Measurements from ENCODE around the gene PCBP3.

PCBP3 gene

GRCh38 chr21:45825219-45825618, 181.7 kb downstream of the PCBP3 start:
- Histone ChIP-seq H3K4me3 (ENCODE audit: low read depth in 1 of 2, low read length in 2 of 2) (no peak overlapping the region), H3K4me1 (ENCODE audit: control insufficient read depth in 1 of 2, insufficient read depth in 2 of 2, low read length in 2 of 2) (peaks cover 3% of the 10 kb centered on the region in 2 donors), H3K27ac (ENCODE audit: low read depth, low read length) (no peak overlapping the region), H3K9ac (ENCODE audit: low read depth in 1 of 2, low read length in 2 of 2) (no peak overlapping the region), H3K27me3 (ENCODE audit: control insufficient read depth in 1 of 2, insufficient read depth in 2 of 2, low read length in 2 of 2) (peaks cover 0 to 7% of the 10 kb centered on the region in 2 donors), H3K9me3 (ENCODE audit: control insufficient read depth in 1 of 2, low read length in 2 of 2) (no peaks in the 10 kb centered on the region), H3K36me3 (ENCODE audit: control insufficient read depth in 1 of 2, insufficient read depth in 2 of 2, low read length in 2 of 2) (no peaks in the 10 kb centered on the region)

GRCh38 chr21:45826676-45827301, 183.3 kb downstream of the PCBP3 start:
- no peaks in the 10 kb centered on the region for H3K9me3 ChIP-seq (ENCODE audit: control insufficient read depth in 1 of 2, low read length in 2 of 2)
- no peak overlapping the region for H3K27ac ChIP-seq (ENCODE audit: low read depth, low read length)

DNA sequence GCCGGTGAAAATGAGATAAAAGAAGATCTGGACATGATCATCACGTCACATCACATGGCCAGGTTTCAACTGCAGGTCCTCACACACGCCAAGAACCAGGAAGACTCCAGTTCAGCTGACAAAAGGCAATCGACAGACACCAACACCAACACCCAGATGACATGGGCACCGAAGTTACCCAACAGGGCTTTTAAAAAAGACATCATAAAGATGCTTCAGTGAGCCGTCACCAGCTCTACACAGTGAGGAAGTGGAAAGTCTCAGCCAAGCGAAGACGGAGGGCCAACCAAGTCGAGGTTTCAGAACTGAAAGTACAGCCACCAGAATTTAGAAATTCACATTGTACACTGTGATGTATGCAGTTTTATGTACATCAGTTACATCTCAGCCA, 183.8 kb downstream of the PCBP3 start:
- Histone ChIP-seq H3K27ac (ENCODE audit: low read depth, low read length) (no peak overlapping the region), H3K27me3 (ENCODE audit: control insufficient read depth in 1 of 2, insufficient read depth in 2 of 2, low read length in 2 of 2) (peaks cover 0 to 3% of the 10 kb centered on the region in 2 donors), H3K9me3 (ENCODE audit: control insufficient read depth in 1 of 2, low read length in 2 of 2) (no peaks in the 10 kb centered on the region), H3K4me3 (ENCODE audit: low read depth in 1 of 2, low read length in 2 of 2) (no peak overlapping the region), H3K4me1 (ENCODE audit: control insufficient read depth in 1 of 2, insufficient read depth in 2 of 2, low read length in 2 of 2) (peaks cover 9 to 14% of the 10 kb centered on the region in 2 donors), H3K36me3 (ENCODE audit: control insufficient read depth in 1 of 2, insufficient read depth in 2 of 2, low read length in 2 of 2) (no peaks in the 10 kb centered on the region), H3K9ac (ENCODE audit: low read depth in 1 of 2, low read length in 2 of 2) (no peak overlapping the region)

More at GRCh38 chr21:45826676-45827301, 183.3 kb downstream of the PCBP3 start:
- Histone ChIP-seq H3K9ac (ENCODE audit: low read depth in 1 of 2, low read length in 2 of 2) (no peak overlapping the region), H3K4me3 (ENCODE audit: low read depth in 1 of 2, low read length in 2 of 2) (no peak overlapping the region), H3K36me3 (ENCODE audit: control insufficient read depth in 1 of 2, insufficient read depth in 2 of 2, low read length in 2 of 2) (no peaks in the 10 kb centered on the region), H3K27me3 (ENCODE audit: control insufficient read depth in 1 of 2, insufficient read depth in 2 of 2, low read length in 2 of 2) (peaks cover 0 to 4% of the 10 kb centered on the region in 2 donors), H3K4me1 (ENCODE audit: control insufficient read depth in 1 of 2, insufficient read depth in 2 of 2, low read length in 2 of 2) (peaks cover 9 to 14% of the 10 kb centered on the region in 2 donors)

DNA sequence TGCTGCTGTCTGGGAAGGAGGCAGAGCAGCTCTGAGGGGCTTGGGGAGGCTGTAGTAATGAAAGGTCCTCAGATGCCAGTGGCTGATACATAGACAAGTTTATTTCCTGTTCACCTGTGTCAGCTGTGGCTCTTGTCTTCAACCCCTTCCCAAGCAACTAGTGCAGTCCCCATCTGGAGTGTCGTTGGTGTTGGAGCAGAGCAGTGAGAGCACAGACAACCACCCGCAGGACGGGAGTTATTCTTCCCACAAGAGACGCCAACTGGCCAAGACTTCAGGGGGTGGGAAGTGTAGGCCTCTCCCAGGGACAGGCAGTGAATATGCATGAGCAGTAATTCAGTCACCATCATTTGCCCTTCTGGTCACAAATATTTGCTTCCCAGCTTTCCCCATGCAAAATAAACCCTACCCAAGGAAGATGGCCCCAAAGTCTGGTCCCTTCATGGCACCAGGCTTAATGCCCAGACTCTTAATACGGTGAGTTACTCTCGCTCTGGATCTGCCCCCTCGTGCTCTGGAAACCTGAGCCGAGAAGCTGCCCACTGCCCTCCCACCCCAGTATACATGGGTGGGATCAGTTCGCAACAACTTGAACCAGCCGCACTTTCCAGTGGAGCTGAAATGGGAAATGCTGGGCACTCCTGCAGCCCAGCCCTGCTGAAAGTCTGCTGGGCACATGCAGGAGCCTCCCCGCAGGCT, 184.5 kb downstream of the PCBP3 start:
- H3K36me3 ChIP-seq (ENCODE audit: control insufficient read depth in 1 of 2, insufficient read depth in 2 of 2, low read length in 2 of 2): no peaks in the 10 kb centered on the region
- no peaks in the 10 kb centered on the region for H3K27me3 ChIP-seq (ENCODE audit: control insufficient read depth in 1 of 2, insufficient read depth in 2 of 2, low read length in 2 of 2)
- H3K27ac ChIP-seq (ENCODE audit: low read depth, low read length): no peak overlapping the region
- H3K9ac ChIP-seq (ENCODE audit: low read depth in 1 of 2, low read length in 2 of 2): no peak overlapping the region
- no peak overlapping the region for H3K4me3 ChIP-seq (ENCODE audit: low read depth in 1 of 2, low read length in 2 of 2)
- no peaks in the 10 kb centered on the region for H3K9me3 ChIP-seq (ENCODE audit: control insufficient read depth in 1 of 2, low read length in 2 of 2)
- H3K4me1 ChIP-seq (ENCODE audit: control insufficient read depth in 1 of 2, insufficient read depth in 2 of 2, low read length in 2 of 2): peaks cover 9 to 14% of the 10 kb centered on the region in 2 donors

DNA sequence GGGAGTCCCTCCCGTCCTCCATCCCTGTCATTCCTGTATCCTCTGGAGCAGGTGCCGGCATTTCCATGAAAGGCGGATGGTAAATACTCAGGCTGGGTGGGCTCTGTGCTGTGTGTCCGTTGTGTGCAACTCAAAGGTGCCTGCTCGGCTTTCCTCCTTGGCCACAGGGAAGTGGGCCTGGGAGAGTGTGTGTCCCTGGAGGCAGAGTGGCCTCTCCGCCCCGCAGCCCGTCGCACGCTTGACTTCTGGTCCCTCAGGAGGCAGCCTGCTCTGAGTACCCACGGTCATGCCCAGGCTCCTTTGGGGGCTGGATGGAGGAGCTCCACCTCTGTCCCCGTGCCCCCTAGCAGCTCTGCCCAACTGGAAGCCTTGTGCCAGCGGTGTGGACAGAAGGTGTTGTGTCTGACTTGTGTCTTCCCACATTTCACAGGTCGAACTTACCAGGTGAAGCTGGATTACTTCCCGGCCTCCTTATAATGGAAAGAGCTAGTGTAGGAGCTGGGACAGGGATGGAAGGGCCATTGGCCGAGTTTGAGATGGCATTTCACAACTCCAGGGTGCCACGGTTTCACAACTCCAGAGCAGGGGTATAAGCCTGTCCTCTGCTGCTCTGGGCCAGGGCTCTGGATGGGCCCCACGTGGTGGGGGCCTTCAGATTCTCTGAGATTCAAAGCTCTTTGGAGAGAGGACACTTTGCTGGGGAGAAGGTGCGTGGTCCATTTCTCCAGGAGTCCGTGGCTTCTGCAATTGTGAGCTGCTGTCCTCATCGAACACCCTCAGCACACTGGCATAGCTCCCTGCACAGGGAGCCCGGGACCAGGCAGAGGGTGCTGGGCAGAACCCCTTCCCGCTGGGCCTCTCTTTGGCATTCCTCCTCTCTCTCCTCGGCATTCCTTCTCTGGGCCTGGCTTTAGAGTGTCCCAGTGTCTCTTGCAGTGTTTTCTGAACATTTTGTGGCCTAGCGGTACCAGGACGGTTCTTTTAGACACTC, 185.3 kb downstream of the PCBP3 start:
- no peak overlapping the region for H3K9ac ChIP-seq (ENCODE audit: low read depth in 1 of 2, low read length in 2 of 2)
- no peak overlapping the region for H3K27ac ChIP-seq (ENCODE audit: low read depth, low read length)
- no peaks in the 10 kb centered on the region for H3K36me3 ChIP-seq (ENCODE audit: control insufficient read depth in 1 of 2, insufficient read depth in 2 of 2, low read length in 2 of 2)

DNA sequence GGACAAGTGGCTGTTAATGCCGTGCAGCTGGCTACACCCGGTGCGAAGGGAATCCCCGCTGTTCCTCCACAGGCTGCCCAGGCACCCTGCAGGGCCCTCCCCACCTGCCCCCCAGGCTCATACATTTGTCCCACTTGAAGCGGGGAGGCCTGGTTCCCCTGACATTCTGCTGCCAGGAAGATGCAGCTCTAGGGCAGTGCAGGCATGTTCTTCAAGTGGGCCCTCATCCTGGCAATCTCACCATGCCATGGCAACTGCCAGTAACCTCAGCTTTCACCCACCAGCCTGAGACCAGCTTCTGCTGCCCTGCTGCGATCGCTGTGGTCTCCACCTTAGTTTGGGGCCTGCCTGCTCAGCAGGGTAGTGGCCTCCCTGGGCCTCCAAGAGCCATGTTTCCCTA, 186.1 kb downstream of the PCBP3 start:
- no peaks in the 10 kb centered on the region for H3K36me3 ChIP-seq (ENCODE audit: control insufficient read depth in 1 of 2, insufficient read depth in 2 of 2, low read length in 2 of 2)
- no peak overlapping the region for H3K9ac ChIP-seq (ENCODE audit: low read depth in 1 of 2, low read length in 2 of 2)
- no peak overlapping the region for H3K4me3 ChIP-seq (ENCODE audit: low read depth in 1 of 2, low read length in 2 of 2)
- peaks cover 9 to 14% of the 10 kb centered on the region in 2 donors for H3K4me1 ChIP-seq (ENCODE audit: control insufficient read depth in 1 of 2, insufficient read depth in 2 of 2, low read length in 2 of 2)
- no peaks in the 10 kb centered on the region for H3K9me3 ChIP-seq (ENCODE audit: control insufficient read depth in 1 of 2, low read length in 2 of 2)
- H3K27ac ChIP-seq (ENCODE audit: low read depth, low read length): no peak overlapping the region
- no peaks in the 10 kb centered on the region for H3K27me3 ChIP-seq (ENCODE audit: control insufficient read depth in 1 of 2, insufficient read depth in 2 of 2, low read length in 2 of 2)

More for the DNA sequence above, 185.3 kb downstream of the PCBP3 start:
- Histone ChIP-seq H3K4me3 (ENCODE audit: low read depth in 1 of 2, low read length in 2 of 2) (no peak overlapping the region), H3K27me3 (ENCODE audit: control insufficient read depth in 1 of 2, insufficient read depth in 2 of 2, low read length in 2 of 2) (no peaks in the 10 kb centered on the region), H3K9me3 (ENCODE audit: control insufficient read depth in 1 of 2, low read length in 2 of 2) (no peaks in the 10 kb centered on the region), H3K4me1 (ENCODE audit: control insufficient read depth in 1 of 2, insufficient read depth in 2 of 2, low read length in 2 of 2) (peaks cover 9 to 14% of the 10 kb centered on the region in 2 donors)

DNA sequence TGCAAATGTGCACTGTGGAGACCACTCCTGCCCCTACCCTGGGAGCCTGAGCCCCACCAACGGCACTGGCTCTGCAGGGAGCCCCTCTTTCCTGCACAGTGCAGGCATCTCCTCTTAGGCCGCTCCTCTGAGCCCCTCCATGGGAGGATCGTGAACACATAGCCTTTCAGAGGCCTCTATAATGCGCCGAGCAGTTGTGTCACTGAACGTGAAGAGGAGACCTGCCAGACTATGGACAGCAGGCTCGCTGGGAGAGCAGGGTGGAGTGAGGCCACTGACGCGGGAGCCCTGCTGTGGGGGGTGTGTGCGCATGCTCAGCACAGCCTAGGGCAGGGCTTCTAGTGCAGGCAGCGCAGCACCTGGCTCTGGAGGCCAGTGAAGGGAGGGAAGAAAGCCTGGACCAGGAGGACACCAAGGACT, 186.7 kb downstream of the PCBP3 start:
- Histone ChIP-seq H3K4me1 (ENCODE audit: control insufficient read depth in 1 of 2, insufficient read depth in 2 of 2, low read length in 2 of 2) (peaks cover 9 to 14% of the 10 kb centered on the region in 2 donors), H3K9ac (ENCODE audit: low read depth in 1 of 2, low read length in 2 of 2) (no peak overlapping the region)

GRCh38 chr21:45830720-45831366, 187.3 kb downstream of the PCBP3 start:
- Histone ChIP-seq H3K4me1 (ENCODE audit: control insufficient read depth in 1 of 2, insufficient read depth in 2 of 2, low read length in 2 of 2) (peaks cover 9 to 14% of the 10 kb centered on the region in 2 donors), H3K9ac (ENCODE audit: low read depth in 1 of 2, low read length in 2 of 2) (no peak overlapping the region), H3K4me3 (ENCODE audit: low read depth in 1 of 2, low read length in 2 of 2) (peak overlapping the region in 1 of 2 donors; percentile 30), H3K9me3 (ENCODE audit: control insufficient read depth in 1 of 2, low read length in 2 of 2) (no peaks in the 10 kb centered on the region), H3K36me3 (ENCODE audit: control insufficient read depth in 1 of 2, insufficient read depth in 2 of 2, low read length in 2 of 2) (no peaks in the 10 kb centered on the region), H3K27me3 (ENCODE audit: control insufficient read depth in 1 of 2, insufficient read depth in 2 of 2, low read length in 2 of 2) (no peaks in the 10 kb centered on the region), H3K27ac (ENCODE audit: low read depth, low read length) (no peak overlapping the region)

More for the DNA sequence above, 186.7 kb downstream of the PCBP3 start:
- H3K36me3 ChIP-seq (ENCODE audit: control insufficient read depth in 1 of 2, insufficient read depth in 2 of 2, low read length in 2 of 2): no peaks in the 10 kb centered on the region
- no peaks in the 10 kb centered on the region for H3K27me3 ChIP-seq (ENCODE audit: control insufficient read depth in 1 of 2, insufficient read depth in 2 of 2, low read length in 2 of 2)
- no peak overlapping the region for H3K27ac ChIP-seq (ENCODE audit: low read depth, low read length)
- H3K4me3 ChIP-seq (ENCODE audit: low read depth in 1 of 2, low read length in 2 of 2): peak overlapping the region in 1 of 2 donors; percentile 30
- no peaks in the 10 kb centered on the region for H3K9me3 ChIP-seq (ENCODE audit: control insufficient read depth in 1 of 2, low read length in 2 of 2)

- Histone ChIP-seq H3K9ac (ENCODE audit: low read depth in 1 of 2, low read length in 2 of 2) (no peak overlapping the region), H3K9me3 (ENCODE audit: control insufficient read depth in 1 of 2, low read length in 2 of 2) (no peaks in the 10 kb centered on the region), H3K27me3 (ENCODE audit: control insufficient read depth in 1 of 2, insufficient read depth in 2 of 2, low read length in 2 of 2) (no peaks in the 10 kb centered on the region), H3K4me3 (ENCODE audit: low read depth in 1 of 2, low read length in 2 of 2) (no peak overlapping the region), H3K36me3 (ENCODE audit: control insufficient read depth in 1 of 2, insufficient read depth in 2 of 2, low read length in 2 of 2) (no peaks in the 10 kb centered on the region), H3K27ac (ENCODE audit: low read depth, low read length) (no peak overlapping the region), H3K4me1 (ENCODE audit: control insufficient read depth in 1 of 2, insufficient read depth in 2 of 2, low read length in 2 of 2) (peaks cover 9 to 14% of the 10 kb centered on the region in 2 donors)
These were observed 188.6 kb downstream of the PCBP3 start for GRCh38 chr21:45831991-45832740.

Measured in duodenal mucosa (tissue), 2 donors.